Stimulated activated CD8-positive, alpha-beta memory T cell treated with anti-CD3 and anti-CD28 coated beads, Interleukin-7, amount 100 ng/mL, for 1 hour (primary cell): ENCODE results near the gene CKAP2.
"Not testable (repeated sequence)": the region's sequence is repeated elsewhere in the genome, so short reads cannot be mapped to it uniquely, and the experiment has no call there.

Experiments
- DNase-seq, 2 donors: peaks; one replicate each; pipeline ENCODE4 v3.0.0-alpha.2; 2020; ENCODE audit warnings: low read depth in 2 of 2

Gene CKAP2

GRCh38 chr13:52454820-52455676 lies at the start of gene CKAP2:
Gene CKAP2 (plus strand): TSS chr13:52455478. CDS start chr13:52455557, 79 bp downstream.
- DNase-seq: peak; percentile 81 to 86

- no peak for DNase-seq
Measured at GRCh38 chr13:52405767-52406494, 49.3 kb upstream of the CKAP2 start, which contains the start of gene THSD1. Gene THSD1 (minus strand): TSS chr13:52406172. CDS start chr13:52402600, 3,572 bp downstream.

- no peak for DNase-seq
Measured at GRCh38 chr13:52406629-52407028, 48.6 kb upstream of the CKAP2 start.

- not testable (repeated sequence) for DNase-seq
Measured at GRCh38 chr13:52407436-52407835, 47.8 kb upstream of the CKAP2 start.

- DNase-seq: not testable (repeated sequence)
Measured at GRCh38 chr13:52408071-52408658, 47.1 kb upstream of the CKAP2 start.

GRCh38 chr13:52411629-52412028 lies 43.6 kb upstream of the CKAP2 start:
- no peak for DNase-seq

GRCh38 chr13:52412128-52412527 lies 43.1 kb upstream of the CKAP2 start:
- no peak for DNase-seq

- DNase-seq: no peak
Measured at GRCh38 chr13:52414051-52414450, 41.2 kb upstream of the CKAP2 start.

GRCh38 chr13:52414963-52415362 lies 40.3 kb upstream of the CKAP2 start:
- DNase-seq: no peak

- no peak for DNase-seq
Measured at GRCh38 chr13:52419080-52419479, 36.2 kb upstream of the CKAP2 start.

- no peak for DNase-seq
Measured at GRCh38 chr13:52421216-52421615, 34.1 kb upstream of the CKAP2 start.

GRCh38 chr13:52428295-52428694 lies 27.0 kb upstream of the CKAP2 start:
- DNase-seq: no peak

- no peak for DNase-seq
Measured at GRCh38 chr13:52432456-52432855, 22.8 kb upstream of the CKAP2 start.

- no peak for DNase-seq
Measured at GRCh38 chr13:52446265-52446664, 9.0 kb upstream of the CKAP2 start.

GRCh38 chr13:52447354-52447753 lies 7.9 kb upstream of the CKAP2 start:
- DNase-seq: no peak

- no peak for DNase-seq
Measured at GRCh38 chr13:52447815-52448552, 7.3 kb upstream of the CKAP2 start.

GRCh38 chr13:52449331-52450011 lies 5.8 kb upstream of the CKAP2 start:
- no peak for DNase-seq

- peak; percentile 87 to 92 for DNase-seq
Measured at GRCh38 chr13:52450012-52450792, 5.1 kb upstream of the CKAP2 start, which contains the start of gene VPS36. Gene VPS36 (minus strand): TSS chr13:52450634. CDS start chr13:52450594, 40 bp downstream.

GRCh38 chr13:52450793-52451116 lies 4.5 kb upstream of the CKAP2 start:
- DNase-seq: no peak

GRCh38 chr13:52451135-52451804 lies 4.0 kb upstream of the CKAP2 start:
- no peak for DNase-seq
